HepG2 (cell line): ENCODE measurements around the gene HSPB6.

Experiments
- MBNL3 ChIP-seq: fragments of 250-450 bp; sonication (Bioruptor Pico); conservative IDR thresholded peaks from 2 replicates; pipeline ENCODE4 v1.8.0; 2022; ENCODE audit warnings: mild to moderate bottlenecking, inconsistent platforms
- MYNN ChIP-seq: sonication (generic); formaldehyde crosslinking; IDR thresholded peaks from 2 replicates; pipeline ENCODE4 v1.4.0; 2020; ENCODE audit warnings: mild to moderate bottlenecking, low read depth, missing genetic modification reagents
- TF ChIP-seq, protein P1 (sequence below): sonication (generic); formaldehyde crosslinking; IDR thresholded peaks from 2 replicates; pipeline ENCODE4 v1.5.0; 2020; ENCODE audit warnings: mild to moderate bottlenecking, missing genetic modification reagents, moderate library complexity

DNA sequence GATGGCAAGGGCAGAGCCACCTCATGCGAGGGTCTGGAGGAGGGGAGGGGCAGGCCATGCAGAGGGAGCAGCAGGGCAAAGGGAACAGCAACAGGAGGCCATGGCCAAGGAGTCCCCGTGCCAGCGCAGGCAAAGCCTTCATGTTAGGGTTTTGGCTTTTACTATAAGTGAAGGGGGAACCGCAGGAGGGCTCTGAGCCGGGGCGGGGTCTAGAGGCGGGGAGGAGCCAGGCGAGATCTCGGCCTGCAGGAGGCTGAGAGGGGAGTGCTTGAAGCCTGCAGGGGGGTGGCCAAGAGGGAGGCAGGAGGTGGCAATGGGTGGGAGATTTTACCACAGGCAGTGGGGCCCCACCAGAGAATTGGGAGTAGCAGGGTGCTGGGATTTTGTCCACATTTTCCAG, 24.8 kb upstream of the HSPB6 start:
- no peak for TF ChIP-seq MYNN (CRISPR knock-in tag)
- TF ChIP-seq, protein P1, sequence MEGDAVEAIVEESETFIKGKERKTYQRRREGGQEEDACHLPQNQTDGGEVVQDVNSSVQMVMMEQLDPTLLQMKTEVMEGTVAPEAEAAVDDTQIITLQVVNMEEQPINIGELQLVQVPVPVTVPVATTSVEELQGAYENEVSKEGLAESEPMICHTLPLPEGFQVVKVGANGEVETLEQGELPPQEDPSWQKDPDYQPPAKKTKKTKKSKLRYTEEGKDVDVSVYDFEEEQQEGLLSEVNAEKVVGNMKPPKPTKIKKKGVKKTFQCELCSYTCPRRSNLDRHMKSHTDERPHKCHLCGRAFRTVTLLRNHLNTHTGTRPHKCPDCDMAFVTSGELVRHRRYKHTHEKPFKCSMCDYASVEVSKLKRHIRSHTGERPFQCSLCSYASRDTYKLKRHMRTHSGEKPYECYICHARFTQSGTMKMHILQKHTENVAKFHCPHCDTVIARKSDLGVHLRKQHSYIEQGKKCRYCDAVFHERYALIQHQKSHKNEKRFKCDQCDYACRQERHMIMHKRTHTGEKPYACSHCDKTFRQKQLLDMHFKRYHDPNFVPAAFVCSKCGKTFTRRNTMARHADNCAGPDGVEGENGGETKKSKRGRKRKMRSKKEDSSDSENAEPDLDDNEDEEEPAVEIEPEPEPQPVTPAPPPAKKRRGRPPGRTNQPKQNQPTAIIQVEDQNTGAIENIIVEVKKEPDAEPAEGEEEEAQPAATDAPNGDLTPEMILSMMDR: no peak
- TF ChIP-seq MBNL3 (CRISPR knock-in tag): no peak
